A673 (cell line): ENCODE measurements around the gene MTHFSD. TPM values are rescaled to one million over a fixed set of nuclear protein-coding genes. Genes with fewer than 3 reads are reported as not detected.

Experiments used
- BruUV-seq: library from RNA; stranded (reverse); fragments of 400-500 nt; replicated peaks from 2 replicates; lab custom pipeline; 2021; lab: Mats Ljungman, UMichigan
- CTCF ChIA-PET: fragments of 300-600 bp; sonication (Branson Sonifier 250); formaldehyde crosslinking; loops from one replicate; lab custom pipeline; 2022; ENCODE audit warnings: antibody characterized with exemption; lab: Charles Lee
- POLR2A ChIA-PET: fragments of 300-600 bp; sonication (Branson Sonifier 250); formaldehyde crosslinking; loops from one replicate; lab custom pipeline; 2022; ENCODE audit warnings: antibody characterized with exemption; ENCODE audit not compliant: low non-redundant PET; lab: Charles Lee
- DNase-seq: peaks from one replicate; pipeline ENCODE4 v3.0.0-alpha.2; 2015; ENCODE audit warnings: low spot score
- H3K27ac ChIP-seq: fragments of 200-600 bp; sonication (generic); 2 replicates; pipeline ENCODE4 v1.5.1; 2016; ENCODE audit warnings: mixed run types, low read depth, mild to moderate bottlenecking, mixed read lengths, antibody characterized with exemption, low read length; ENCODE audit not compliant: poor library complexity, severe bottlenecking
- H3K27me3 ChIP-seq: fragments of 200-600 bp; sonication (generic); replicated peaks from 2 replicates; pipeline ENCODE4 v1.6.1; 2017; ENCODE audit warnings: mixed run types, low read depth, mild to moderate bottlenecking, mixed read lengths, antibody characterized with exemption, low read length; ENCODE audit not compliant: insufficient read depth, poor library complexity
- H3K36me3 ChIP-seq: fragments of 200-600 bp; sonication (generic); 2 replicates; pipeline ENCODE4 v1.6.1; 2016; ENCODE audit warnings: mixed run types, mild to moderate bottlenecking, mixed read lengths, antibody characterized with exemption, low read length; ENCODE audit not compliant: insufficient read depth, poor library complexity, severe bottlenecking
- H3K4me1 ChIP-seq: fragments of 200-600 bp; sonication (generic); 2 replicates; pipeline ENCODE4 v1.6.1; 2017; ENCODE audit warnings: mixed run types, mild to moderate bottlenecking, mixed read lengths, antibody characterized with exemption, low read length; ENCODE audit not compliant: insufficient read depth, poor library complexity, severe bottlenecking
- H3K4me3 ChIP-seq: fragments of 200-600 bp; sonication (generic); 2 replicates; pipeline ENCODE4 v1.5.1; 2016; ENCODE audit warnings: low read depth, mixed run types, mild to moderate bottlenecking, mixed read lengths, low read length; ENCODE audit not compliant: poor library complexity, severe bottlenecking
- H3K9me3 ChIP-seq: fragments of 200-600 bp; sonication (generic); 2 replicates; pipeline ENCODE4 v1.6.1; 2016; ENCODE audit warnings: mixed run types, low read depth, mild to moderate bottlenecking, mixed read lengths, antibody characterized with exemption, low read length; ENCODE audit not compliant: poor library complexity, severe bottlenecking
- EZH2 ChIP-seq: fragments of 200-600 bp; sonication (generic); IDR thresholded peaks from 2 replicates; pipeline ENCODE4 v1.6.1; 2017; ENCODE audit warnings: borderline replicate concordance, low read depth, mild to moderate bottlenecking, mixed read lengths, antibody characterized with exemption, low read length; ENCODE audit not compliant: poor library complexity, severe bottlenecking
- intact Hi-C: fragments of 100-400 bp; cut with micrococcal nuclease; formaldehyde crosslinking; loops from one replicate; pipeline ENCODE4 v1.10.0; 2022; ENCODE audit not compliant: unreplicated experiment
- total RNA-seq: library from RNA; stranded (reverse); gene quantifications from 2 replicates; pipeline ENCODE4 v1.2.3, GENCODE V29; 2021
- TF ChIP-seq, protein P1 (sequence below): fragments of 300-800, 200-600 bp; sonication (generic); conservative IDR thresholded peaks from 2 replicates; pipeline ENCODE4 v1.5.1; 2017; ENCODE audit warnings: low read depth, mild to moderate bottlenecking, antibody characterized with exemption, low read length, moderate library complexity, mixed read lengths

The MTHFSD gene
- total RNA-seq, 1 experiment from 2014 or later, result 27.5 TPM

GRCh38 chr16:86508028-86508946 lies 46.7 kb downstream of the MTHFSD start:
- Histone ChIP-seq H3K4me3 (no peak overlapping the region), H3K36me3 (no peaks in the 10 kb centered on the region), H3K27ac (no peak overlapping the region), H3K27me3 (peaks cover 100% of the 10 kb centered on the region), H3K4me1 (peaks cover 9% of the 10 kb centered on the region), H3K9me3 (no peaks in the 10 kb centered on the region)
- CTCF ChIA-PET, result no interaction called here
- BruUV-seq, result no TSS peak
- POLR2A ChIA-PET, result no interaction called here
- TF ChIP-seq EZH2, result peak; percentile 71
- TF ChIP-seq, protein P1, sequence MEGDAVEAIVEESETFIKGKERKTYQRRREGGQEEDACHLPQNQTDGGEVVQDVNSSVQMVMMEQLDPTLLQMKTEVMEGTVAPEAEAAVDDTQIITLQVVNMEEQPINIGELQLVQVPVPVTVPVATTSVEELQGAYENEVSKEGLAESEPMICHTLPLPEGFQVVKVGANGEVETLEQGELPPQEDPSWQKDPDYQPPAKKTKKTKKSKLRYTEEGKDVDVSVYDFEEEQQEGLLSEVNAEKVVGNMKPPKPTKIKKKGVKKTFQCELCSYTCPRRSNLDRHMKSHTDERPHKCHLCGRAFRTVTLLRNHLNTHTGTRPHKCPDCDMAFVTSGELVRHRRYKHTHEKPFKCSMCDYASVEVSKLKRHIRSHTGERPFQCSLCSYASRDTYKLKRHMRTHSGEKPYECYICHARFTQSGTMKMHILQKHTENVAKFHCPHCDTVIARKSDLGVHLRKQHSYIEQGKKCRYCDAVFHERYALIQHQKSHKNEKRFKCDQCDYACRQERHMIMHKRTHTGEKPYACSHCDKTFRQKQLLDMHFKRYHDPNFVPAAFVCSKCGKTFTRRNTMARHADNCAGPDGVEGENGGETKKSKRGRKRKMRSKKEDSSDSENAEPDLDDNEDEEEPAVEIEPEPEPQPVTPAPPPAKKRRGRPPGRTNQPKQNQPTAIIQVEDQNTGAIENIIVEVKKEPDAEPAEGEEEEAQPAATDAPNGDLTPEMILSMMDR, result no peak
- intact Hi-C loops, result no loop called here
- no peak for DNase-seq

DNA sequence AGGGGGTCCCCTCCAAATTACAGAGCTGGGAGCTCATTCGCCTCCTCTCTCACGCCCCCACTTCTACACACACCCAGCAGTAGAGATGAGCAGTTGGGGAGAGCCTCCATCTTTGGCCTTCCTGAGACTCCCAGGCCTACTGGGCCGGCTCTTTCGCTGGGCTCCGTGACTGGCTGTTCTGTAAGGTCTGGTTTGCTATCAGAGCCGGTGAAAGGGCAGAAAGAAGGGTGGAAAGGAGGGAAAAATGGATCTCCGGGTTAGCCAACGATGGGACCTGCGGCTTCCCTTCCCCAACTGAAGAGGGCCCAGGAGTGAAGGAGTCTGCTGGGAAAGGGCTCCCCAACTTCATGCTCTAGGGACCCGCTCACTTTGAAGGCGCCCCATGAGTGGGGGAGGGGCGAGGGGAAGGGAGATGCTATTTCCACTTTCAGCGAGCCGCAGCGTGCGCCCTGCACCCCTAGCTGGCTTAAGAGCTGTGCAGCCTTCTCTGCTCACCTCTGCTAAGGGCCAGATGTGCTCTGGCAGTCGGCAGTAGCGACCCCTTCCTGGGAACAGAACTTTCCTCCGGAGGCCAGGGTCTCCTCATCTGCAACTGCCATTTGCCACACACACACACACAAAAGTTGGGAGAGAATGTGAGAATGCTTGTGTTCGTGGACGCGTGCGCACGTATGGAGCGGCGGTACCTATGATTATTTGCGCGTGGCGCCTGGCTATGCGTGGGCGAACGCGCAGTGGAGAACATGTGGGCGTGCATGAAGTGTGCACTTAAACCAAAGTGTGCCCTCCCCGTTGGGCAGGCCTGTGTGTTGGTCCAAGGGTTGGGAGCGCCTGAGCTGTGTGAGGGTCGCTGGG lies 47.6 kb downstream of the MTHFSD start:
- Histone ChIP-seq H3K4me3 (no peak overlapping the region), H3K4me1 (peaks cover 9% of the 10 kb centered on the region), H3K27me3 (peaks cover 100% of the 10 kb centered on the region), H3K36me3 (no peaks in the 10 kb centered on the region), H3K9me3 (no peaks in the 10 kb centered on the region), H3K27ac (no peak overlapping the region)
- DNase-seq, result no peak
- TF ChIP-seq EZH2, result peak; percentile 62
- TF ChIP-seq, protein P1, result no peak
- no TSS peak for BruUV-seq
- intact Hi-C loops, result no loop called here
- ChIA-PET POLR2A (no interaction called here), CTCF (no interaction called here)

DNA sequence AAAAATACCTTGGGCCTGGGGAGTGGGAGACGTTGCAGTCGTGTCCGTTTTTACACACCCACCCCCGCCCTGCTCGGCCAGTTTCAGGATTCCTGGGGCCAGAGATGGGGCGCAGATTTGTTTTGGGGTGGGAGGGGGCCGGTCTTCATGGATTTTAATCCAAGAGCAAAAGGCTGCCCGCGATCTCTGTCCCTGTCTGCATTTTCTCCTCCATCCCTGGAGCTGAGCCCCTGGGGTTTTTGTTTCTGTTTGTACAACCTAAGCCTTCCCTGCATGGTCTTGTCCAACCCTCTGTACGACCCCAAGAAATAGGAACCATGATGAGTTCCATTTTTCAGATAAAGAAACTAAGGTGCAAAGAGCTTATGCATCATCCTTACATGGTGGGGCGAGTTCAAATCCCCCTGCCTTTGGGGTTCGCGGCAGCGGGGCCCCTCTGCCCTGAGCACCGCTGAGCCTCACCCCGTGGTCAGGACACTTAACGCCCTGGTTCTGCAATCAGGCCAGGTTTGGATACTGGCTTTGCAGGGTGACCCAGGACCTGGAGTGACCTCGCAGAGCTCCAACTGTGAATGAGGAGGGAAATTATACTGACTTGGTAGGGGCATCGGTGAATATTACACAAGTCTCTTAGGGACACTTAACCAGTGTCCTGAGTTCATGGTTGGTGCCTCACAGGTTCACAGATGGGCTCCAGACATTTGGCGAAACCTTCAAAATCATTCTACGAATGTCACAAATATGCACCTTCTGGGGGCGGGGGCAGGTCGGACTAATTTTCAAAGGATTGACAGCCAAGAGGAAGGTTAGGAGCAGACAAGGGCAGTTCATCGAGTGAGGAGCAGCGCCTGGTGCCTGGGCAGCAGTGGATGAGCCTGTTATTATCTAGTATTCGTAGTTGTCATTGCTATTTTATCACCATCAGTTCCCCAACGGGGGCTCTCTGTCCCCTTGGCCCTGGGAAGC lies 48.9 kb downstream of the MTHFSD start:
- Histone ChIP-seq H3K4me3 (no peak overlapping the region), H3K27ac (no peak overlapping the region), H3K36me3 (no peaks in the 10 kb centered on the region), H3K4me1 (peaks cover 9% of the 10 kb centered on the region), H3K9me3 (no peaks in the 10 kb centered on the region), H3K27me3 (peaks cover 100% of the 10 kb centered on the region)
- no peak for DNase-seq
- TF ChIP-seq, protein P1, result no peak
- TF ChIP-seq EZH2, result peak; percentile 96
- ChIA-PET CTCF (no interaction called here), POLR2A (no interaction called here)
- intact Hi-C loops, result no loop called here
- no TSS peak for BruUV-seq
